HEK293T (cell line): Measurements from ENCODE around the gene MCM5.

Experiments used
- BHLHE40 ChIP-seq: fragments of 450-650 bp; IDR thresholded peaks from 2 replicates; pipeline ENCODE4 v1.6.1; 2016; ENCODE audit warnings: mild to moderate bottlenecking, moderate library complexity, borderline replicate concordance
- ELF4 ChIP-seq: fragments of 450-650 bp; IDR thresholded peaks from 2 replicates; pipeline ENCODE4 v1.6.1; 2017; ENCODE audit warnings: antibody characterized with exemption
- FOXA1 ChIP-seq: fragments of 450-650 bp; IDR thresholded peaks from 2 replicates; pipeline ENCODE4 v1.6.1; 2016; ENCODE audit warnings: mild to moderate bottlenecking
- FOXK2 ChIP-seq: fragments of 450-650 bp; IDR thresholded peaks from 2 replicates; pipeline ENCODE4 v1.6.1; 2016; ENCODE audit warnings: mild to moderate bottlenecking
- FOXM1 ChIP-seq: fragments of 450-650 bp; IDR thresholded peaks from 2 replicates; pipeline ENCODE4 v1.6.1; 2017; ENCODE audit warnings: mild to moderate bottlenecking, borderline replicate concordance
- HDGF ChIP-seq: fragments of 450-650 bp; IDR thresholded peaks from 2 replicates; pipeline ENCODE4 v1.6.1; 2017; ENCODE audit warnings: antibody characterized with exemption, borderline replicate concordance
- LEF1 ChIP-seq: fragments of 450-650 bp; IDR thresholded peaks from 2 replicates; pipeline ENCODE4 v1.6.1; 2017; ENCODE audit warnings: mild to moderate bottlenecking, borderline replicate concordance
- SP1 ChIP-seq: fragments of 450-650 bp; IDR thresholded peaks from 2 replicates; pipeline ENCODE4 v1.6.1; 2017
- SUZ12 ChIP-seq: fragments of 450-650 bp; IDR thresholded peaks from 2 replicates; pipeline ENCODE4 v1.6.1; 2016; ENCODE audit warnings: mild to moderate bottlenecking
- TARDBP ChIP-seq: fragments of 450-650 bp; IDR thresholded peaks from 2 replicates; pipeline ENCODE4 v1.6.1; 2016

- no peak for TF ChIP-seq FOXA1
- no peak for TF ChIP-seq BHLHE40
- no peak for TF ChIP-seq LEF1
- no peak for TF ChIP-seq SP1
- no peak for TF ChIP-seq HDGF
- TF ChIP-seq FOXK2 = no peak
- TF ChIP-seq SUZ12 = no peak
- no peak for TF ChIP-seq FOXM1
- no peak for TF ChIP-seq ELF4
- no peak for TF ChIP-seq TARDBP
Measured at GRCh38 chr22:35460688-35461087, 60.7 kb downstream of the MCM5 start.
